Fibroblast of skin of right biceps (primary cell): ENCODE results near the gene TMEM165.

ENCODE experiments used
- DNase-seq: peaks from one replicate; pipeline ENCODE4 v3.0.0-alpha.2; 2013

The TMEM165 gene

DNA sequence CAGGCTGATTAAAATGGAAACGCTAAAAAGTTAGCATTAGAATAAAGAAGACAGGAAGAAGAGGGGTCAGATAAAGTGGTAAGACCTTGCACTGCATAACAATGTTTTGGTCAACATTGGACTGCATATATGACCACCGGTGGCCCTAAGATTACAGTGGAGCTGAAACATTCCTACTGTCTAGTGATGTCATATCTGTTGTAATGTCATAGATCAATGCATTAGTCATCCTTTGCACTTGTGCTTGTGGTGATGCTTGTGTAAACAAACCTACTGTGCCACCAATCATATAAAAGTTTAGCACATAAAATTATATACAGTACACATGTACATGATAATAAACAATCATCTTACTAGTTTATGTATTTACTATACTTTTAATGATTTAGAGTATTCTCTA, 73.0 kb downstream of the TMEM165 start:
- peak; percentile 55 for DNase-seq

DNA sequence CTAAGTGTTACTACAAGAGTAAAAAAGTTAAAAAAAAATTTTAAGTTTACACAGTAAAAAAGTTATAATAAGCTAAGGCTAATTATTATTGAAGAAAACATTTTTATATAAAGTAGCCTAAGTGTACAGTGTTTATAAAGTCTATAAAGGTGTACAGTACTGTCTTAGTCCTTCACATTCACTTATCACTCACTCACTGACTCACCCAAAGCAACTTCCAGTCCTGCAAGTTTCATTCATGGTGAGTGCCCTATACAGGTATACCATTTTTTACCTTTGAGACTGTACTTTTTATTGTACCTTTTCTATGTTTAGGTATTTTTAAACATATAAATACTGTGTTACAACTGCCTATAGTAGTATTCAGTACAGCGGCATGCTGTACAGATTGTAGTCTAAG, 74.2 kb downstream of the TMEM165 start:
- DNase-seq = no peak
